H9 (cell line): ENCODE measurements around the gene GLRA1. TPM values are rescaled to one million over a fixed set of nuclear protein-coding genes. Genes with fewer than 3 reads are reported as not detected.

Source experiments
- DNase-seq: peaks from one replicate; pipeline ENCODE4 v3.0.0-alpha.2; 2017
- H2AFZ ChIP-seq: one replicate; pipeline ENCODE4 v1.6.1; 2013; ENCODE audit warnings: mild to moderate bottlenecking, low read length, control low read depth, moderate library complexity
- H2AK5ac ChIP-seq: 2 replicates; pipeline ENCODE4 v1.6.1; 2013; ENCODE audit warnings: low read length, control low read depth, mixed read lengths; ENCODE audit not compliant: insufficient read length
- H2BK120ac ChIP-seq: one replicate; pipeline ENCODE4 v1.6.1; 2013; ENCODE audit warnings: low read depth, mild to moderate bottlenecking, low read length, control low read depth, inconsistent platforms; ENCODE audit not compliant: poor library complexity, severe bottlenecking
- H2BK12ac ChIP-seq: 2 replicates; pipeline ENCODE4 v1.6.1; 2013; ENCODE audit warnings: low read length, control low read depth, mixed read lengths, low read depth; ENCODE audit not compliant: insufficient read length
- H2BK15ac ChIP-seq: 2 replicates; pipeline ENCODE4 v1.6.1; 2013; ENCODE audit warnings: low read depth, low read length, control low read depth
- H2BK20ac ChIP-seq: one replicate; pipeline ENCODE4 v1.6.1; 2013; ENCODE audit warnings: low read depth, mild to moderate bottlenecking, low read length, control low read depth, inconsistent platforms; ENCODE audit not compliant: poor library complexity, severe bottlenecking
- H2BK5ac ChIP-seq: 2 replicates; pipeline ENCODE4 v1.6.1; 2013; ENCODE audit warnings: low read length, control low read depth, mixed read lengths; ENCODE audit not compliant: insufficient read length
- H3K14ac ChIP-seq: 2 replicates; pipeline ENCODE4 v1.6.1; 2013; ENCODE audit warnings: low read length, control low read depth; ENCODE audit not compliant: insufficient read depth
- H3K18ac ChIP-seq: 2 replicates; pipeline ENCODE4 v1.6.1; 2013; ENCODE audit warnings: low read depth, mild to moderate bottlenecking, mixed read lengths, low read length, control low read depth; ENCODE audit not compliant: insufficient read length
- H3K23ac ChIP-seq: 2 replicates; pipeline ENCODE4 v1.6.1; 2013; ENCODE audit warnings: low read length, control low read depth, mixed read lengths, low read depth; ENCODE audit not compliant: insufficient read length
- H3K23me2 ChIP-seq: 2 replicates; pipeline ENCODE4 v1.6.1; 2013; ENCODE audit warnings: low read depth, mild to moderate bottlenecking, mixed read lengths, low read length, control low read depth; ENCODE audit not compliant: insufficient read length, poor library complexity, severe bottlenecking
- H3K27ac ChIP-seq: 2 replicates; pipeline ENCODE4 v1.5.1; 2013; ENCODE audit warnings: low read length, control low read depth, mixed read lengths, low read depth; ENCODE audit not compliant: insufficient read length
- H3K27me3 ChIP-seq: 2 replicates; pipeline ENCODE4 v1.6.1; 2013; ENCODE audit warnings: low read length, control low read depth, inconsistent platforms; ENCODE audit not compliant: insufficient read depth
- H3K4ac ChIP-seq: 2 replicates; pipeline ENCODE4 v1.6.1; 2013; ENCODE audit warnings: low read depth, mild to moderate bottlenecking, control low read depth, inconsistent platforms, low read length, moderate library complexity
- H3K4me1 ChIP-seq: 2 replicates; pipeline ENCODE4 v1.6.1; 2013; ENCODE audit warnings: low read length, control low read depth, inconsistent platforms; ENCODE audit not compliant: insufficient read depth
- H3K4me2 ChIP-seq: 2 replicates; pipeline ENCODE4 v1.6.1; 2013; ENCODE audit warnings: low read length, control low read depth, mixed read lengths; ENCODE audit not compliant: insufficient read length, insufficient read depth
- H3K56ac ChIP-seq: 2 replicates; pipeline ENCODE4 v1.6.1; 2013; ENCODE audit warnings: low read depth, mild to moderate bottlenecking, mixed read lengths, low read length, control low read depth; ENCODE audit not compliant: insufficient read length
- H3K79me1 ChIP-seq: 2 replicates; pipeline ENCODE4 v1.6.1; 2013; ENCODE audit warnings: low read depth, mild to moderate bottlenecking, moderate library complexity, low read length, control low read depth, inconsistent platforms; ENCODE audit not compliant: insufficient read depth, poor library complexity, severe bottlenecking
- H3K79me2 ChIP-seq: 2 replicates; pipeline ENCODE4 v1.6.1; 2013; ENCODE audit warnings: low read length, control low read depth, inconsistent platforms; ENCODE audit not compliant: insufficient read depth
- H3K9ac ChIP-seq: 2 replicates; pipeline ENCODE4 v1.6.1; 2013; ENCODE audit warnings: low read length, control low read depth, mixed read lengths; ENCODE audit not compliant: insufficient read length; ENCODE audit errors: extremely low read depth
- H3K9me3 ChIP-seq: one replicate; pipeline ENCODE4 v1.6.1; 2013; ENCODE audit warnings: low read depth, low read length, inconsistent platforms; ENCODE audit not compliant: control insufficient read depth
- H3T11ph ChIP-seq: one replicate; pipeline ENCODE4 v1.6.1; 2013; ENCODE audit warnings: mild to moderate bottlenecking, low read length, control low read depth, inconsistent platforms
- H4K20me1 ChIP-seq: one replicate; pipeline ENCODE4 v1.6.1; 2013; ENCODE audit not compliant: control insufficient read depth, insufficient read length, insufficient read depth
- H4K5ac ChIP-seq: 2 replicates; pipeline ENCODE4 v1.6.1; 2013; ENCODE audit warnings: low read depth, mild to moderate bottlenecking, mixed read lengths, low read length, control low read depth; ENCODE audit not compliant: insufficient read length
- H4K8ac ChIP-seq: replicated peaks from 2 replicates; pipeline ENCODE4 v1.6.1; 2013; ENCODE audit warnings: low read length, control low read depth, mixed read lengths, low read depth; ENCODE audit not compliant: insufficient read length
- H4K91ac ChIP-seq: 2 replicates; pipeline ENCODE4 v1.6.1; 2013; ENCODE audit warnings: low read depth, mild to moderate bottlenecking, moderate library complexity, mixed read lengths, low read length, control low read depth; ENCODE audit not compliant: insufficient read length
- H3K27ac Mint-ChIP-seq, 3 experiments: 2 replicates in 2 of 3; 3 replicates in 1 of 3; pipeline ENCODE4 v1.8.0; 2020 to 2021; ENCODE audit warnings: mixed read lengths in 3 of 3, mild to moderate bottlenecking in 1 of 3, moderate library complexity in 1 of 3
- H3K27me3 Mint-ChIP-seq: 2 replicates; pipeline ENCODE4 v1.8.0; 2021; ENCODE audit warnings: low read depth, mild to moderate bottlenecking, moderate library complexity, mixed read lengths
- H3K36me3 Mint-ChIP-seq, 3 experiments: 2 replicates in 2 of 3; 3 replicates in 1 of 3; pipeline ENCODE4 v1.8.0; 2020 to 2021; ENCODE audit warnings: low read depth in 3 of 3, mixed read lengths in 3 of 3; ENCODE audit not compliant: insufficient read depth in 1 of 3
- H3K4me1 Mint-ChIP-seq, 2 experiments: 2 replicates each; pipeline ENCODE4 v1.8.0; 2020; ENCODE audit warnings: mixed read lengths in 2 of 2
- H3K4me3 Mint-ChIP-seq, 2 experiments: 2 replicates in 1 of 2; 3 replicates in 1 of 2; pipeline ENCODE4 v1.8.0; 2020 to 2021; ENCODE audit warnings: mild to moderate bottlenecking in 2 of 2, mixed read lengths in 2 of 2, moderate library complexity in 1 of 2
- H3K9me3 Mint-ChIP-seq, 2 experiments: 2 replicates in 1 of 2; 3 replicates in 1 of 2; pipeline ENCODE4 v1.8.0; 2020; ENCODE audit warnings: mild to moderate bottlenecking in 2 of 2, mixed read lengths in 2 of 2, moderate library complexity in 1 of 2
- CTCF ChIP-seq: fragments of 200-600 bp; sonication (generic); conservative IDR thresholded peaks from 3 replicates; pipeline ENCODE4 v1.8.0; 2021; ENCODE audit warnings: antibody characterized with exemption, mild to moderate bottlenecking
- WGBS: extraction: QIAGEN DNeasy Blood & Tissue Kit; methylation state at CpG from one replicate; pipeline ENCODE4 v1.1.7; 2013; ENCODE audit warnings: missing lambda C conversion rate, low lambda C conversion rate, mixed read lengths; ENCODE audit not compliant: insufficient read length; ENCODE audit errors: extremely low coverage; 5-methylcytosine and 5-hydroxymethylcytosine counted together
- total RNA-seq: library from RNA; stranded (reverse); gene quantifications from 2 replicates; pipeline ENCODE4 v1.2.1, GENCODE V29; 2021

Gene GLRA1
- total RNA-seq, 1 experiment from 2014 or later, result not detected

- DNase-seq, result no peak
- Histone ChIP-seq H3K23me2 (no peaks in the 10 kb centered on the region), H2BK120ac (no peak overlapping the region), H3K4me1 (no peaks in the 10 kb centered on the region), H3T11ph (no peak overlapping the region), H4K91ac (no peak overlapping the region), H3K27me3 (no peaks in the 10 kb centered on the region), H3K23ac (no peak overlapping the region), H3K4ac (no peak overlapping the region), H2BK15ac (no peak overlapping the region), H3K79me2 (no peaks in the 10 kb centered on the region), H3K4me2 (no peak overlapping the region), H4K8ac (no peak overlapping the region), H2AFZ (no peak overlapping the region), H3K27ac (no peak overlapping the region), H3K14ac (no peak overlapping the region), H2BK12ac (no peak overlapping the region), H3K9me3 (no peaks in the 10 kb centered on the region), H2BK20ac (no peak overlapping the region), H3K79me1 (no peaks in the 10 kb centered on the region), H3K56ac (no peak overlapping the region), H3K18ac (no peak overlapping the region), H2BK5ac (no peak overlapping the region), H4K5ac (no peak overlapping the region), H3K9ac (no peak overlapping the region), H2AK5ac (no peak overlapping the region), H4K20me1 (no peaks in the 10 kb centered on the region)
- no peaks in the 10 kb centered on the region for H3K9me3 Mint-ChIP-seq
- H3K4me1 Mint-ChIP-seq, result peaks cover 4 to 7% of the 10 kb centered on the region in 2 experiments; a peak in 2 of 4 replicates
- no peaks in the 10 kb centered on the region for H3K27me3 Mint-ChIP-seq
- no peak for TF ChIP-seq CTCF
- peaks cover 31 to 84% (median 60%) of the 10 kb centered on the region in 3 experiments; a peak in 6 of 7 replicates for H3K36me3 Mint-ChIP-seq
- H3K4me3 Mint-ChIP-seq, result no peak overlapping the region
- no CpG with 5 or more reads among the region's 1 CpG for WGBS
- no peak overlapping the region; a peak in 1 of 7 replicates for H3K27ac Mint-ChIP-seq
Observed at GRCh38 chr5:151810897-151811296, 113.8 kb downstream of the GLRA1 start.
